Upper lobe of left lung (tissue), 4 donors: Measurements from ENCODE around the gene HCAR3.

Experiments
- CTCF ChIP-seq, 6 experiments: fragments of 450-650 bp in 4 of 6; fragments of 200-600 bp in 2 of 6; sonication (generic) in 2 of 6; IDR thresholded peaks; one replicate each; pipeline ENCODE4 v1.5.1; 2016 to 2019; ENCODE audit warnings: antibody characterized with exemption in 6 of 6
- POLR2A ChIP-seq, 4 donors: fragments of 450-650 bp; IDR thresholded peaks; one replicate each; pipeline ENCODE4 v1.5.1; 2016 to 2017; ENCODE audit warnings: antibody characterized with exemption in 4 of 4, mild to moderate bottlenecking in 2 of 4

DNA sequence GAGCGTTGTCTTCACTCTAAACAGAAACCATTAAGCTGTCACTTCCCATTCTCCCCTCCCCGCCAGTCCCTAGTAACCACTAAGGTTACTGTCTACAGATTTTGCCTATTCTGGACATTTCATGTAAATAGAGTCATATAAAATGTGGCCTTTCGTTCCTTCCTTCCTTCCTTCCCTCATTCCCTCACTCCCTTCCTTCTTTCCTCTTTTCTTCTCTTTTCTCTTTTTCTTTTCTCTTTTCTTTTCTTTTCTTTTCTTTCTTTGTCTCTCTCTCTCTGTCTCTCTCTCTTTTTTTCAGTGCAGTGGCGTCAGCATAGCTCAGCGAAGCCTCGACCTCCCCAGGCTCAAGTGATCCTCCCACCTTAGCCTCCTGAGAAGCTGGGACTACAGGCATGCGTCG, 51.3 kb downstream of the HCAR3 start:
- TF ChIP-seq CTCF (IDR thresholded peaks at IDR 0.05), result no peak
- TF ChIP-seq POLR2A (IDR thresholded peaks at IDR 0.05), result no peak
